HL-60 (cell line): ENCODE data around the gene USP30.

Source experiments
- GABPA ChIP-seq: IDR thresholded peaks from 2 replicates; pipeline ENCODE4 v1.6.1; 2012; ENCODE audit warnings: low read depth
- POLR2AphosphoS5 ChIP-seq: IDR thresholded peaks from 2 replicates; pipeline ENCODE4 v1.6.1; 2012; ENCODE audit warnings: low read depth
- SPI1 ChIP-seq: IDR thresholded peaks from 2 replicates; pipeline ENCODE4 v1.6.1; 2012; ENCODE audit warnings: low read depth, mild to moderate bottlenecking, borderline replicate concordance
- TF ChIP-seq, protein P1 (sequence below): IDR thresholded peaks from one replicate; pipeline ENCODE4 v1.5.1; 2011; ENCODE audit warnings: low read length, control low read depth, inconsistent platforms; ENCODE audit not compliant: insufficient read depth
- TF ChIP-seq, protein P2 (sequence below): IDR thresholded peaks from 2 replicates; pipeline ENCODE4 v1.6.1; 2012; ENCODE audit warnings: low read depth; ENCODE audit not compliant: insufficient replicate concordance

DNA sequence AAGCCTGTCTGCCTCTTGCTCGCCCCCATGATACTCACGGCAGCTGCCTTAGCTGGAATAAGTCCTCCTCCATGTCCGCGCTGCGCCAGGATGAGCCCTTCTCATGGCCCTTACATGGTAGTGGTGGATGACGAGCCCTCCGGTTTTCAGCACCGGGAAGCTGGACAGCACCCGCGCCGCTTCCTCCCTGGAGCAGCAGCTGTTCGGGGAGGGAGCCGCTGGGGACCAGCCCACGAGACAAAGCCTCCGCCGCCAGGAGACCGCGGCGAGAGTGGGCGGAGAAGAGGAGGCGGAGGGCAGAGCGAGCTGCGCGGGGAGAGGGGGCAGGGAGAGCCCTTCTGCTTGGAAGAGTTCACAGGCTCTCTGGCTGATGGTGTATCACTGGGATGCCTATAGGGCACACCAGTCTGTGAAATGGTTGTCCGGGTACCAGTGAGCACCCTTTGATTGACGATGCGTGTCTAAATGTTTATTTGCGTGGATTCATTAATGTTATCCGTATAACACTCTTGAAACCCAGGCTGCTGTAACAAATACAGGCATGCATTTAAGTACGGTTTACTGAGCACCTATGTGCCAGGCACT, 31.5 kb upstream of the USP30 start, which contains the start of gene SVOP:
- TF ChIP-seq, protein P1, sequence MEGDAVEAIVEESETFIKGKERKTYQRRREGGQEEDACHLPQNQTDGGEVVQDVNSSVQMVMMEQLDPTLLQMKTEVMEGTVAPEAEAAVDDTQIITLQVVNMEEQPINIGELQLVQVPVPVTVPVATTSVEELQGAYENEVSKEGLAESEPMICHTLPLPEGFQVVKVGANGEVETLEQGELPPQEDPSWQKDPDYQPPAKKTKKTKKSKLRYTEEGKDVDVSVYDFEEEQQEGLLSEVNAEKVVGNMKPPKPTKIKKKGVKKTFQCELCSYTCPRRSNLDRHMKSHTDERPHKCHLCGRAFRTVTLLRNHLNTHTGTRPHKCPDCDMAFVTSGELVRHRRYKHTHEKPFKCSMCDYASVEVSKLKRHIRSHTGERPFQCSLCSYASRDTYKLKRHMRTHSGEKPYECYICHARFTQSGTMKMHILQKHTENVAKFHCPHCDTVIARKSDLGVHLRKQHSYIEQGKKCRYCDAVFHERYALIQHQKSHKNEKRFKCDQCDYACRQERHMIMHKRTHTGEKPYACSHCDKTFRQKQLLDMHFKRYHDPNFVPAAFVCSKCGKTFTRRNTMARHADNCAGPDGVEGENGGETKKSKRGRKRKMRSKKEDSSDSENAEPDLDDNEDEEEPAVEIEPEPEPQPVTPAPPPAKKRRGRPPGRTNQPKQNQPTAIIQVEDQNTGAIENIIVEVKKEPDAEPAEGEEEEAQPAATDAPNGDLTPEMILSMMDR = no peak
- TF ChIP-seq POLR2AphosphoS5 = no peak
- no peak for TF ChIP-seq GABPA
- TF ChIP-seq, protein P2, sequence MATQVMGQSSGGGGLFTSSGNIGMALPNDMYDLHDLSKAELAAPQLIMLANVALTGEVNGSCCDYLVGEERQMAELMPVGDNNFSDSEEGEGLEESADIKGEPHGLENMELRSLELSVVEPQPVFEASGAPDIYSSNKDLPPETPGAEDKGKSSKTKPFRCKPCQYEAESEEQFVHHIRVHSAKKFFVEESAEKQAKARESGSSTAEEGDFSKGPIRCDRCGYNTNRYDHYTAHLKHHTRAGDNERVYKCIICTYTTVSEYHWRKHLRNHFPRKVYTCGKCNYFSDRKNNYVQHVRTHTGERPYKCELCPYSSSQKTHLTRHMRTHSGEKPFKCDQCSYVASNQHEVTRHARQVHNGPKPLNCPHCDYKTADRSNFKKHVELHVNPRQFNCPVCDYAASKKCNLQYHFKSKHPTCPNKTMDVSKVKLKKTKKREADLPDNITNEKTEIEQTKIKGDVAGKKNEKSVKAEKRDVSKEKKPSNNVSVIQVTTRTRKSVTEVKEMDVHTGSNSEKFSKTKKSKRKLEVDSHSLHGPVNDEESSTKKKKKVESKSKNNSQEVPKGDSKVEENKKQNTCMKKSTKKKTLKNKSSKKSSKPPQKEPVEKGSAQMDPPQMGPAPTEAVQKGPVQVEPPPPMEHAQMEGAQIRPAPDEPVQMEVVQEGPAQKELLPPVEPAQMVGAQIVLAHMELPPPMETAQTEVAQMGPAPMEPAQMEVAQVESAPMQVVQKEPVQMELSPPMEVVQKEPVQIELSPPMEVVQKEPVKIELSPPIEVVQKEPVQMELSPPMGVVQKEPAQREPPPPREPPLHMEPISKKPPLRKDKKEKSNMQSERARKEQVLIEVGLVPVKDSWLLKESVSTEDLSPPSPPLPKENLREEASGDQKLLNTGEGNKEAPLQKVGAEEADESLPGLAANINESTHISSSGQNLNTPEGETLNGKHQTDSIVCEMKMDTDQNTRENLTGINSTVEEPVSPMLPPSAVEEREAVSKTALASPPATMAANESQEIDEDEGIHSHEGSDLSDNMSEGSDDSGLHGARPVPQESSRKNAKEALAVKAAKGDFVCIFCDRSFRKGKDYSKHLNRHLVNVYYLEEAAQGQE = peak; percentile 98
- peak; percentile 17; the same call in 1 of the 2 replicates for TF ChIP-seq SPI1
